Endothelial cell of umbilical vein (primary cell): ENCODE results near the gene HYDIN. TPM values are rescaled to one million over a fixed set of nuclear protein-coding genes. Genes with fewer than 3 reads are reported as not detected.
"Not testable (repeated sequence)": the region's sequence is repeated elsewhere in the genome, so short reads cannot be mapped to it uniquely, and the experiment has no call there.

Source experiments
- BruUV-seq: library from RNA; stranded (reverse); fragments of 400-500 nt; replicated peaks from 2 replicates; lab custom pipeline; 2021; lab: Mats Ljungman, UMichigan
- CTCF ChIA-PET: fragments of 300-600, 350-600 bp; sonication (Branson Sonifier 250); formaldehyde crosslinking; loops from one replicate; lab custom pipeline; 2021; ENCODE audit warnings: antibody characterized with exemption, inconsistent platforms; lab: Charles Lee
- POLR2A ChIA-PET: fragments of 300-600, 350-600 bp; sonication (Branson Sonifier 250); formaldehyde crosslinking; loops from one replicate; lab custom pipeline; 2021; ENCODE audit warnings: antibody characterized with exemption, inconsistent platforms; lab: Charles Lee
- DNase-seq: peaks from one replicate; pipeline ENCODE4 v3.0.0-alpha.2; 2011; ENCODE audit warnings: low read depth, low spot score
- FAIRE-seq: peaks from 2 replicates; lab custom pipeline; 2011; peaks lifted over from hg19 to GRCh38; lab: Jason Lieb, UNC
- H2AFZ ChIP-seq: 2 replicates; pipeline ENCODE4 v1.6.0; 2012; ENCODE audit warnings: low read depth, low read length, control low read depth, inconsistent platforms
- H3K27ac ChIP-seq: 2 replicates; pipeline ENCODE4 v1.5.1; 2011; ENCODE audit warnings: low read depth, mild to moderate bottlenecking, control low read depth, low read length, moderate library complexity; ENCODE audit not compliant: insufficient read depth
- H3K27me3 ChIP-seq, 2 experiments: 2 replicates each; pipeline versions ENCODE4 v1.6.0 to v1.6.1; 2011; ENCODE audit warnings: low read length in 2 of 2, mixed read lengths in 1 of 2; ENCODE audit not compliant: control insufficient read depth in 2 of 2, insufficient read depth in 2 of 2
- H3K36me3 ChIP-seq, 2 experiments: 2 replicates in 1 of 2; 3 replicates in 1 of 2; pipeline ENCODE4 v1.5.1; 2011; ENCODE audit warnings: low read length in 2 of 2, mild to moderate bottlenecking in 1 of 2, moderate library complexity in 1 of 2; ENCODE audit not compliant: control insufficient read depth in 2 of 2, insufficient read depth in 2 of 2; ENCODE audit errors: extremely low read depth in 1 of 2
- H3K4me1 ChIP-seq: 3 replicates; pipeline ENCODE4 v1.5.1; 2011; ENCODE audit warnings: mild to moderate bottlenecking, low read length; ENCODE audit not compliant: control insufficient read depth, insufficient read depth; ENCODE audit errors: extremely low read depth
- H3K4me2 ChIP-seq: 2 replicates; pipeline ENCODE4 v1.6.1; 2011; ENCODE audit warnings: low read length, control low read depth, mixed read lengths; ENCODE audit not compliant: insufficient read depth
- H3K4me3 ChIP-seq, 3 experiments: fragments of 200-600 bp in 1 of 3; sonication (generic), shearing (Covaris generic) in 1 of 3; replicated peaks in 1 of 3; 2 replicates each; pipeline ENCODE4 v1.5.1; 2011 to 2016; ENCODE audit warnings: control low read depth in 3 of 3, low read length in 3 of 3, mild to moderate bottlenecking in 2 of 3, inconsistent platforms in 1 of 3, low read depth in 1 of 3, moderate library complexity in 1 of 3; ENCODE audit not compliant: insufficient read depth in 1 of 3
- H3K79me2 ChIP-seq: 2 replicates; pipeline ENCODE4 v1.6.0; 2012; ENCODE audit warnings: low read length, inconsistent platforms; ENCODE audit not compliant: control insufficient read depth, insufficient read depth
- H3K9ac ChIP-seq: replicated peaks from 2 replicates; pipeline ENCODE3; 2011; ENCODE audit warnings: low read length, control low read depth; ENCODE audit not compliant: insufficient read depth; ENCODE audit errors: extremely low read depth
- H3K9me1 ChIP-seq: replicated peaks from 3 replicates; pipeline ENCODE4 v1.6.0; 2011; ENCODE audit warnings: mild to moderate bottlenecking, low read length; ENCODE audit not compliant: control insufficient read depth, insufficient read depth; ENCODE audit errors: extremely low read depth
- H3K9me3 ChIP-seq: replicated peaks from 2 replicates; pipeline ENCODE4 v1.5.1; 2012; ENCODE audit warnings: low read length, inconsistent platforms; ENCODE audit not compliant: control insufficient read depth, insufficient read depth
- H4K20me1 ChIP-seq: replicated peaks from 2 replicates; pipeline ENCODE3; 2011; ENCODE audit warnings: mild to moderate bottlenecking, low read length; ENCODE audit not compliant: control insufficient read depth, insufficient read depth; ENCODE audit errors: extremely low read depth
- dilution Hi-C: fragments of 300-500 bp; cut with MboI; formaldehyde crosslinking; loops from one replicate; pipeline ENCODE4 v1.15.0; 2019; ENCODE audit warnings: low sequenced_read_pairs; ENCODE audit not compliant: extremely low pct_ligation_motif_present
- intact Hi-C: fragments of 100-400 bp; cut with micrococcal nuclease; formaldehyde crosslinking; loops from one replicate; pipeline ENCODE4 v1.10.0; 2022
- polyA plus RNA-seq, 4 experiments: library from polyadenylated mRNA; depleted of rRNA in 3 of 4; stranded (reverse) in 3 of 4; unstranded in 1 of 4; fragments of >200 nt; gene quantifications; 2 replicates each; pipeline versions ENCODE4 v1.2.1 to v1.2.3, GENCODE V29; 2011 to 2012; ENCODE audit warnings: missing spikeins in 1 of 4
- total RNA-seq: library from RNA; stranded (reverse); gene quantifications from 2 replicates; pipeline ENCODE4 v1.2.3, GENCODE V29; 2021

The HYDIN gene
- total and polyA plus RNA-seq, 2 donors (not counting 3 experiments of a cell fraction or from before 2014, with no cell fraction given), result not detected

GRCh38 chr16:71019067-71019682 is 211.3 kb downstream of the HYDIN start:
- H3K9me1 ChIP-seq, dilution Hi-C loops, CTCF ChIA-PET, DNase-seq, H2AFZ ChIP-seq, H3K4me3 ChIP-seq, BruUV-seq, POLR2A ChIA-PET, H3K27me3 ChIP-seq, H3K27ac ChIP-seq, FAIRE-seq, H4K20me1 ChIP-seq, H3K9ac ChIP-seq, intact Hi-C loops, H3K4me2 ChIP-seq, H3K4me1 ChIP-seq, H3K36me3 ChIP-seq, H3K79me2 ChIP-seq, H3K9me3 ChIP-seq: not testable (repeated sequence)

GRCh38 chr16:71015419-71015818 is 215.1 kb downstream of the HYDIN start:
- dilution Hi-C loops, H3K4me1 ChIP-seq, H3K27ac ChIP-seq, intact Hi-C loops, BruUV-seq, H2AFZ ChIP-seq, FAIRE-seq, H3K9ac ChIP-seq, H3K27me3 ChIP-seq, H3K9me1 ChIP-seq, H4K20me1 ChIP-seq, POLR2A ChIA-PET, H3K36me3 ChIP-seq, H3K4me2 ChIP-seq, H3K4me3 ChIP-seq, DNase-seq, H3K9me3 ChIP-seq, H3K79me2 ChIP-seq, CTCF ChIA-PET: not testable (repeated sequence)

GRCh38 chr16:71009440-71010223 is 220.9 kb downstream of the HYDIN start:
- H3K4me2 ChIP-seq, H3K27ac ChIP-seq, H3K4me3 ChIP-seq, BruUV-seq, FAIRE-seq, DNase-seq, H3K79me2 ChIP-seq, POLR2A ChIA-PET, H3K36me3 ChIP-seq, H3K27me3 ChIP-seq, H3K4me1 ChIP-seq, H3K9me1 ChIP-seq, H3K9me3 ChIP-seq, CTCF ChIA-PET, intact Hi-C loops, H3K9ac ChIP-seq, H4K20me1 ChIP-seq, dilution Hi-C loops, H2AFZ ChIP-seq: not testable (repeated sequence)

- H4K20me1 ChIP-seq, H2AFZ ChIP-seq, H3K27ac ChIP-seq, H3K27me3 ChIP-seq, H3K4me3 ChIP-seq, H3K36me3 ChIP-seq, DNase-seq, dilution Hi-C loops, intact Hi-C loops, H3K4me2 ChIP-seq, CTCF ChIA-PET, H3K9me3 ChIP-seq, POLR2A ChIA-PET, BruUV-seq, H3K9ac ChIP-seq, FAIRE-seq, H3K9me1 ChIP-seq, H3K79me2 ChIP-seq, H3K4me1 ChIP-seq: not testable (repeated sequence)
Observed at GRCh38 chr16:71006516-71006915, 224.0 kb downstream of the HYDIN start.
